ENCODE results near the gene NQO2. TPM values are rescaled to one million over a fixed set of nuclear protein-coding genes. Genes with fewer than 3 reads are reported as not detected.
"Not testable (repeated sequence)": the region's sequence is repeated elsewhere in the genome, so short reads cannot be mapped to it uniquely, and the experiment has no call there.

Gene NQO2
- total RNA-seq, 1 donor from 2014 or later = 51.1 TPM

- intact Hi-C loops (cut with micrococcal nuclease) = no loop called here
- no peak for DNase-seq
- Histone ChIP-seq H3K9me3 (replicated peaks) (no peaks in the 10 kb centered on the region), H3K36me3 (no peaks in the 10 kb centered on the region), H3K27me3 (ENCODE audit: low read depth) (no peaks in the 10 kb centered on the region), H3K27ac (replicated peaks) (peak overlapping the region; percentile 95), H3K4me3 (peak overlapping the region; percentile 77), H3K4me1 (peaks cover 58% of the 10 kb centered on the region)
- TF ChIP-seq, protein P1, sequence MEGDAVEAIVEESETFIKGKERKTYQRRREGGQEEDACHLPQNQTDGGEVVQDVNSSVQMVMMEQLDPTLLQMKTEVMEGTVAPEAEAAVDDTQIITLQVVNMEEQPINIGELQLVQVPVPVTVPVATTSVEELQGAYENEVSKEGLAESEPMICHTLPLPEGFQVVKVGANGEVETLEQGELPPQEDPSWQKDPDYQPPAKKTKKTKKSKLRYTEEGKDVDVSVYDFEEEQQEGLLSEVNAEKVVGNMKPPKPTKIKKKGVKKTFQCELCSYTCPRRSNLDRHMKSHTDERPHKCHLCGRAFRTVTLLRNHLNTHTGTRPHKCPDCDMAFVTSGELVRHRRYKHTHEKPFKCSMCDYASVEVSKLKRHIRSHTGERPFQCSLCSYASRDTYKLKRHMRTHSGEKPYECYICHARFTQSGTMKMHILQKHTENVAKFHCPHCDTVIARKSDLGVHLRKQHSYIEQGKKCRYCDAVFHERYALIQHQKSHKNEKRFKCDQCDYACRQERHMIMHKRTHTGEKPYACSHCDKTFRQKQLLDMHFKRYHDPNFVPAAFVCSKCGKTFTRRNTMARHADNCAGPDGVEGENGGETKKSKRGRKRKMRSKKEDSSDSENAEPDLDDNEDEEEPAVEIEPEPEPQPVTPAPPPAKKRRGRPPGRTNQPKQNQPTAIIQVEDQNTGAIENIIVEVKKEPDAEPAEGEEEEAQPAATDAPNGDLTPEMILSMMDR (IDR thresholded peaks at IDR 0.05; ENCODE audit: borderline replicate concordance) = no peak
Observed at GRCh38 chr6:2970034-2970685, 29.5 kb upstream of the NQO2 start.

DNA sequence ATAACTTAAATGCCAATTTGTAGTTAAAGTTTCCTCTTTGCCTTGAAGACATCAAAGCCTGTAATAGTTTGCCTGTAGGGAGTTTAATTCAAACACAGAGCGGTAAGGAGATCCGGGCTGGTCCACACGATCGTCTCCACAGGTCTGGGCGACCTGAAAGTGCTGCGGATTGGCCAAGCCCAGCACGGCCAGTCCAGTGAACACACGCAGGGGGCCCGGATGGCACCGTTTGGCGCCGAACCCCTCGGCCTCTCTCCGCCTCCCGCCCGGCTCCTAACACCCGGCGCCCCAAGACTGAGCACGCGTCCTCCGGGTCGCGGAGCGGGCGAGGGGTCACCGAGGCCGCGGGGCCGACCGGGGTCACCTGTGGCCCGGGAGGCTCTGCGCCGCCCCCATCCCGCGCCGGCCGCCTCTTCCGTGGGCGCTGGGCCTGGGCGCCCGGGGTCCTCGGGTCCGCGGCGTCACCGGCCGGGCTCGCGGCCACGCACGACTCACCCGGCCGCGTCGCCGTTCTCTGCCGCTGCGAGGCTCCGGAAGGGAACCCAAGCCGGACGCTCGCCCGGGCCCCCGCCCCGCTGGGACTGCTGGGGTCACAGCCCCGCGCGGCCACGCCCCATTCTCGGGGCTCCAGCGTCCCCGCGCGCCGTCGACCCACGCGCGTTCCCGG, 28.8 kb upstream of the NQO2 start:
- Histone ChIP-seq H3K4me3 (peak overlapping the region; percentile 77), H3K9me3 (replicated peaks) (no peaks in the 10 kb centered on the region), H3K27me3 (ENCODE audit: low read depth) (no peaks in the 10 kb centered on the region), H3K36me3 (no peaks in the 10 kb centered on the region), H3K4me1 (peaks cover 52% of the 10 kb centered on the region), H3K27ac (replicated peaks) (peak overlapping the region; percentile 95)
- intact Hi-C loops (cut with micrococcal nuclease) = no loop called here
- TF ChIP-seq, protein P1 (IDR thresholded peaks at IDR 0.05; ENCODE audit: borderline replicate concordance) = no peak
- peak; percentile 84 for DNase-seq

DNA sequence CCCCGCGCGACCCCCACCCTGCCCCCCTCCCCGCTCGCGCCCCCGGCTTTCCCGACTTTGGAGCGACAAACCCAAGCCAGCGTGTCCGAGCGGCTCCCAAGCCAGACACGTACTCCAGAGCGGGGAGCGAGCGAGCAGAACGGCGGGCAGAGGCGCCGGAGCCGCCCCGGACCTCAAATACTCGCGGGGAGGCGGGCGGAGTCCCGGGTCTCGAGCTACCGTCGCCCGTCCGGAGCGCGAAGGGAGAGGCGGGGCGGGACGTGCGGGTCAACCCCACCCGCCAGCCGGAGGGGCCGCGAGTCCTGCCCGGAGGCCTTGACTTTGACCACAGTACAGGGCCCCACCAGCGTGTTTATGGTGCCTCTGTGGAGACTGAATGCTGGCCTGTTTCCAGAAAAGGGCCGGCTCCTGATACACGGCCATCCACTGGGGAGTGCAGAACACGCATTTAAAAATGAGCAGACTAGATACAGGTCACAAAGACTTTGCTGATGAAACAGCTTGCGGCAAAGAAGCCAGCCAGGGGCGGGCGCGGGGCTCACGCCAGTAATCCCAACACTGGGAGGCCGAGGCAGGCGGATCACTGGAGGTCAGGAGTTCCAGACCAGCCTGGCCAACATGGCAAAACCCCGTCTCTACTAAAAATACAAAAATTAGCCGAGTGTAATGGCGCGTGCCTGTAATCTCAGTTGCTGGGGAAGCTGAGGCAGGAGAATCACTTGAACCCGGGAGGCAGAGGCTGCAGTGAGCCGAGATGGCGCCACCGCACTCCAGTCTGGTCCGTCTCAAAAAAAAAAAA, 28.1 kb upstream of the NQO2 start, which contains the start of gene SERPINB6:
TSS of gene SERPINB6 (minus strand) at position 148 of the 799 bp plus-strand sequence. CDS start 12,235 bp downstream, outside the sequence.
- TF ChIP-seq, protein P1 (IDR thresholded peaks at IDR 0.05; ENCODE audit: borderline replicate concordance) = no peak
- H3K36me3 ChIP-seq = no peaks in the 10 kb centered on the region
- H3K27ac ChIP-seq (replicated peaks) = peak within 1 kb of the TSS; percentile 95
- intact Hi-C loops (cut with micrococcal nuclease) = no loop called here
- no peaks in the 10 kb centered on the region for H3K9me3 ChIP-seq (replicated peaks)
- peaks cover 47% of the 10 kb centered on the region for H3K4me1 ChIP-seq
- H3K4me3 ChIP-seq = peak within 1 kb of the TSS; percentile 77
- no peaks in the 10 kb centered on the region for H3K27me3 ChIP-seq (ENCODE audit: low read depth)
- peak; percentile 89 for DNase-seq

DNA sequence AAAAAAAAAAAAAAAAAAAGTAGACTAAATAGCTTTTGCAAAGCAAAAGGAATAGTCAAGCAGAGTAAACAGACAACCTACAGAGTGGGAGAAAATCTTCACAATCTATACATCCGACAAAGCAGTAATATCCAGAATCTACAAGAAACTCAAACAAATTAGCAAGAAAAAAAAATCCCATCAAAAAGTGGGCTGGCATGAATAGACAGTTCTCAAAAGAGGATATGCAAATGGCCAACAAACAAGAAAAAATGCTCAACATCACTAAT, 27.5 kb upstream of the NQO2 start:
- H3K27me3 ChIP-seq (ENCODE audit: low read depth); H3K9me3 ChIP-seq (replicated peaks); intact Hi-C loops (cut with micrococcal nuclease); H3K36me3 ChIP-seq; DNase-seq: not testable (repeated sequence)
- Histone ChIP-seq H3K4me3 (peak overlapping the region; percentile 77), H3K27ac (replicated peaks) (peak overlapping the region; percentile 95), H3K4me1 (peaks cover 41% of the 10 kb centered on the region)

DNA sequence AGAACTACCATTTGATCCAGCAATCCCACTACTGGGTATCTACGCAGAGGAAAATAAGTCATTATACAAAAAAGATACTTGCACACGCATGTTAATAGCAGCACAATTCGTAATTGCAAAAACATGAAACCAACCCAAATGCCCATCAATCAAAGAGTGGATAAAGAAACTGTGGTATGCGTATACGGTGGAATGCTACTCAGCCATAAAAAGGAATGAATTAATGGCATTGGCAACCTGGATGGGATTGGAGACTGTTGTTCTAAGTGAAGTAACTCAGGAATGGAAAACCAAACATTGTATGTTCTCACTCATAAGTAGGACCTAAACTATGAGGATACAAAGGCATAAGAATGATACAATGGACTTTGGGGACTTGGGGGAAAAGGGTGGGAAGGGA, 27.0 kb upstream of the NQO2 start:
- H3K4me3 ChIP-seq; H3K9me3 ChIP-seq (replicated peaks); H3K27me3 ChIP-seq (ENCODE audit: low read depth); DNase-seq; intact Hi-C loops (cut with micrococcal nuclease); H3K36me3 ChIP-seq: not testable (repeated sequence)
- peaks cover 36% of the 10 kb centered on the region for H3K4me1 ChIP-seq
- peak overlapping the region; percentile 95 for H3K27ac ChIP-seq (replicated peaks)

DNA sequence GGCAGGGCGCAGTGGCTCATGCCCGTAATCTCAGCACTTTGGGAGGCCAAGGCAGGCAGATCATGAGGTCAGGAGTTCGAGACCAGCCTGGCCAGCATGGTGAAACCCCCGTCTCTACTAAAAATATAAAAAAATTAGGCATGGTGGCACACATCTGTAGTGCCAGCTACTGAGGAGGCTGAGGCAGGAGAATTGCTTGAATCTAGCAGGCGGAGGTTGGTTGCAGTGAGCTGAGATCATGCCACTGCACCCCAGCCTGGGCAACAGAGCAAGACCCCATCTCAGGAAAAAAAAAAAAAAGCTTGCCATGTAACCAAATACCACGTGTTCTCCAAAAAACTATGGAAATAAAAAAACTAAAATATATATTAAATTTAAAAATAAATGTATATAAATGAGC, 26.5 kb upstream of the NQO2 start:
- Histone ChIP-seq H3K27ac (replicated peaks) (peak overlapping the region; percentile 95), H3K4me1 (peaks cover 35% of the 10 kb centered on the region)
- DNase-seq; H3K27me3 ChIP-seq (ENCODE audit: low read depth); intact Hi-C loops (cut with micrococcal nuclease); H3K9me3 ChIP-seq (replicated peaks); H3K36me3 ChIP-seq; H3K4me3 ChIP-seq: not testable (repeated sequence)

GRCh38 chr6:2973676-2974075, 26.0 kb upstream of the NQO2 start:
- DNase-seq = no peak
- Histone ChIP-seq H3K36me3 (no peaks in the 10 kb centered on the region), H3K4me3 (no peak overlapping the region), H3K27me3 (ENCODE audit: low read depth) (no peaks in the 10 kb centered on the region), H3K9me3 (replicated peaks) (no peaks in the 10 kb centered on the region), H3K27ac (replicated peaks) (no peak overlapping the region), H3K4me1 (peaks cover 35% of the 10 kb centered on the region)
- TF ChIP-seq, protein P1 (IDR thresholded peaks at IDR 0.05; ENCODE audit: borderline replicate concordance) = no peak
- intact Hi-C loops (cut with micrococcal nuclease) = no loop called here
